SK-N-SH (cell line): Measurements from ENCODE around the gene TNFAIP8L1. TPM values are rescaled to one million over a fixed set of nuclear protein-coding genes. Genes with fewer than 3 reads are reported as not detected.

Experiments used
- CTCF ChIA-PET: fragments of 300-600, 350-600 bp; formaldehyde crosslinking; extraction: SDS; loops from one replicate; lab custom pipeline; 2021; lab: Yijun Ruan, JAX
- POLR2A ChIA-PET: fragments of 350-600 bp; sonication (Branson Sonifier 250); formaldehyde crosslinking; extraction: SDS; loops from one replicate; lab custom pipeline; 2020; ENCODE audit warnings: antibody characterized with exemption, inconsistent platforms; lab: Yijun Ruan, JAX
- DNase-seq: peaks from one replicate; pipeline ENCODE4 v3.0.0; 2012
- H2AFZ ChIP-seq: fragments of 200-600 bp; sonication (generic); 2 replicates; pipeline ENCODE4 v1.8.1; 2016; ENCODE audit warnings: antibody characterized with exemption, mild to moderate bottlenecking, low read depth
- H3F3A ChIP-seq: fragments of 200-600 bp; sonication (generic); replicated peaks from 2 replicates; pipeline ENCODE3; 2016; ENCODE audit warnings: antibody characterized with exemption, mild to moderate bottlenecking; ENCODE audit not compliant: insufficient read depth
- H3K27ac ChIP-seq, 2 experiments: fragments of 200-500 bp in 1 of 2; fragments of 200-600 bp in 1 of 2; sonication (Bioruptor generic) in 1 of 2; sonication (generic), shearing (Covaris generic) in 1 of 2; 2 replicates each; pipeline versions ENCODE4 v1.5.1 to v1.6.1; 2014 to 2016; ENCODE audit warnings: low read depth in 2 of 2, inconsistent platforms in 1 of 2, low read length in 1 of 2, mild to moderate bottlenecking in 1 of 2, mixed read lengths in 1 of 2
- H3K27me3 ChIP-seq: fragments of 200-600 bp; sonication (generic), shearing (Covaris generic); 2 replicates; pipeline ENCODE4 v1.6.1; 2016; ENCODE audit warnings: mixed run types; ENCODE audit not compliant: insufficient read depth
- H3K36me3 ChIP-seq, 2 experiments: fragments of 200-500 bp in 1 of 2; fragments of 200-600 bp in 1 of 2; sonication (Bioruptor generic) in 1 of 2; sonication (generic) in 1 of 2; replicated peaks in 1 of 2; 2 replicates each; pipeline versions ENCODE3 to v1.5.1; 2014 to 2016; ENCODE audit warnings: low read length in 1 of 2, mild to moderate bottlenecking in 1 of 2; ENCODE audit not compliant: insufficient read depth in 2 of 2, control insufficient read depth in 1 of 2
- H3K4me1 ChIP-seq, 2 experiments: fragments of 200-500 bp in 1 of 2; fragments of 200-600 bp in 1 of 2; sonication (Bioruptor generic) in 1 of 2; sonication (generic), shearing (Covaris generic) in 1 of 2; 2 replicates each; pipeline versions ENCODE4 v1.5.1 to v1.6.1; 2014 to 2016; ENCODE audit warnings: low read depth in 1 of 2, low read length in 1 of 2, mixed run types in 1 of 2; ENCODE audit not compliant: insufficient read depth in 2 of 2, control insufficient read depth in 1 of 2
- H3K4me2 ChIP-seq: fragments of 200-600 bp; sonication (generic), shearing (Covaris generic); 2 replicates; pipeline ENCODE4 v1.6.1; 2017; ENCODE audit warnings: mixed run types
- H3K4me3 ChIP-seq, 2 experiments: fragments of 200-500 bp in 1 of 2; fragments of 200-600 bp in 1 of 2; sonication (Bioruptor generic) in 1 of 2; sonication (generic), shearing (Covaris generic) in 1 of 2; 2 replicates each; pipeline versions ENCODE4 v1.5.1 to v1.8.1; 2014 to 2016; ENCODE audit warnings: low read depth in 2 of 2, inconsistent platforms in 1 of 2, low read length in 1 of 2, mild to moderate bottlenecking in 1 of 2, mixed read lengths in 1 of 2, moderate library complexity in 1 of 2
- H3K79me2 ChIP-seq: fragments of 200-600 bp; sonication (generic); 2 replicates; pipeline ENCODE4 v1.8.1; 2017; ENCODE audit warnings: mild to moderate bottlenecking; ENCODE audit not compliant: insufficient read depth
- H3K9ac ChIP-seq: fragments of 200-600 bp; sonication (generic); 2 replicates; pipeline ENCODE4 v1.6.1; 2017; ENCODE audit warnings: mixed run types
- H3K9me2 ChIP-seq: fragments of 200-600 bp; sonication (generic); 2 replicates; pipeline ENCODE4 v1.6.1; 2017; ENCODE audit warnings: mixed run types
- H3K9me3 ChIP-seq: fragments of 200-600 bp; sonication (generic); 2 replicates; pipeline ENCODE4 v1.6.1; 2017; ENCODE audit warnings: mixed run types, mild to moderate bottlenecking, moderate library complexity
- H4K20me1 ChIP-seq: fragments of 200-600 bp; sonication (generic); 2 replicates; pipeline ENCODE4 v1.6.1; 2017; ENCODE audit warnings: mild to moderate bottlenecking, mixed run types; ENCODE audit not compliant: insufficient read depth
- CHD2 ChIP-seq: fragments of 150-350 bp; IDR thresholded peaks from 2 replicates; pipeline ENCODE4 v1.6.1; 2018; ENCODE audit warnings: low read length; ENCODE audit not compliant: partially characterized antibody
- CTCF ChIP-seq: fragments of 200-600 bp; sonication (generic); IDR thresholded peaks from 2 replicates; pipeline ENCODE4 v1.6.1; 2017; ENCODE audit warnings: antibody characterized with exemption, mild to moderate bottlenecking, moderate library complexity
- FOXM1 ChIP-seq: IDR thresholded peaks from 2 replicates; pipeline ENCODE4 v1.4.0; 2012; ENCODE audit warnings: low read depth, mild to moderate bottlenecking
- GABPA ChIP-seq: IDR thresholded peaks from 2 replicates; pipeline ENCODE4 v1.4.0; 2012; ENCODE audit warnings: low read depth, mild to moderate bottlenecking
- IRF3 ChIP-seq: fragments of 150-350 bp; IDR thresholded peaks from 2 replicates; pipeline ENCODE4 v1.6.1; 2016; ENCODE audit warnings: mild to moderate bottlenecking, low read depth, low read length
- MXI1 ChIP-seq: IDR thresholded peaks from 2 replicates; pipeline ENCODE4 v1.6.1; 2012; ENCODE audit warnings: mild to moderate bottlenecking, low read depth, low read length, improper control_type of control experiment
- NFIC ChIP-seq: IDR thresholded peaks from 2 replicates; pipeline ENCODE4 v1.4.0; 2012; ENCODE audit warnings: borderline replicate concordance
- NRF1 ChIP-seq: IDR thresholded peaks from 2 replicates; pipeline ENCODE4 v1.6.1; 2012; ENCODE audit warnings: low read depth, mild to moderate bottlenecking, low read length
- PBX3 ChIP-seq: IDR thresholded peaks from 2 replicates; pipeline ENCODE4; 2012
- RXRA ChIP-seq: IDR thresholded peaks from 2 replicates; pipeline ENCODE4 v1.4.0; 2012; ENCODE audit warnings: low read depth, mild to moderate bottlenecking, borderline replicate concordance
- SMC3 ChIP-seq: IDR thresholded peaks from 2 replicates; pipeline ENCODE4 v1.6.1; 2012; ENCODE audit warnings: low read depth, low read length, improper control_type of control experiment
- TAF1 ChIP-seq: IDR thresholded peaks from 2 replicates; pipeline ENCODE4 v1.6.1; 2012; ENCODE audit warnings: low read depth, mild to moderate bottlenecking, low read length, moderate library complexity, borderline replicate concordance
- USF1 ChIP-seq: IDR thresholded peaks from 2 replicates; pipeline ENCODE4 v1.4.0; 2012; ENCODE audit warnings: low read depth, borderline replicate concordance
- USF2 ChIP-seq: fragments of 150-350 bp; IDR thresholded peaks from 2 replicates; pipeline ENCODE4 v1.6.1; 2017; ENCODE audit warnings: antibody characterized with exemption, low read length, low read depth, borderline replicate concordance
- WGBS: methylation state at CpG from one replicate; pipeline ENCODE4 v1.1.6; 2017; ENCODE audit warnings: low lambda C conversion rate; 5-methylcytosine and 5-hydroxymethylcytosine counted together
- polyA plus RNA-seq, 3 experiments: library from polyadenylated mRNA; depleted of rRNA; stranded (reverse); fragments of >200 nt; gene quantifications; 2 replicates each; pipeline ENCODE4 v1.2.3, GENCODE V29; 2012

Gene TNFAIP8L1
- polyA plus RNA-seq, 1 of the 3 experiments (the other 2 are of a cell fraction): 6.4 TPM

- TF ChIP-seq PBX3 (no peak), USF2 (no peak), GABPA (no peak), NRF1 (no peak), IRF3 (no peak), MXI1 (no peak)
- TF ChIP-seq, all 33 proteins: peak for 0
Observed at GRCh38 chr19:4638317-4638716, 999 bp upstream of the TNFAIP8L1 start (continued).

GRCh38 chr19:4639531-4640246 is 373 bp downstream of the TNFAIP8L1 start:
- H3K4me1 ChIP-seq: peaks cover 3 to 20% of the 10 kb centered on the region in 2 experiments; a peak in 1 of 4 replicates
- no peaks in the 10 kb centered on the region for H4K20me1 ChIP-seq
- peak overlapping the region in 1 of 2 experiments; percentile 41; a peak in 1 of 4 replicates for H3K27ac ChIP-seq
- H3K4me3 ChIP-seq: peak overlapping the region; percentile 72 to 89
- CTCF ChIA-PET: interaction anchor here (0.6 to 2.7 kb wide), 5 partner anchors 32 to 170 kb away, joined by 3 to 10 read pairs (median 3); no protein-coding TSS in a partner anchor
- WGBS: 10% methylated on average over 12 of the region's 39 CpGs
- peaks cover 15% of the 10 kb centered on the region for H3F3A ChIP-seq
- no peaks in the 10 kb centered on the region for H3K9me3 ChIP-seq
- peak; percentile 74 for DNase-seq
- no peaks in the 10 kb centered on the region for H3K36me3 ChIP-seq
- H3K9ac ChIP-seq: peak overlapping the region; percentile 85
- POLR2A ChIA-PET: interaction anchor here (0.6 to 0.7 kb wide), 2 partner anchors 16 to 30 kb away, joined by 3 read pairs; no protein-coding TSS in a partner anchor
- H2AFZ ChIP-seq: peak overlapping the region; percentile 83; the same call in 1 of the 2 replicates
- peaks cover 23% of the 10 kb centered on the region for H3K79me2 ChIP-seq
- no peaks in the 10 kb centered on the region for H3K9me2 ChIP-seq
- peak overlapping the region; percentile 100 for H3K4me2 ChIP-seq
- TF ChIP-seq FOXM1 (no peak), PBX3 (no peak), USF2 (no peak), TAF1 (no peak), SMC3 (no peak), NFIC (no peak), RXRA (no peak), MXI1 (no peak), USF1 (no peak), CHD2 (no peak), CTCF (no peak)
- TF ChIP-seq, all 33 proteins: peak for 0
- no peaks in the 10 kb centered on the region for H3K27me3 ChIP-seq
